ENCODE data around the gene KCNJ15.

DNA sequence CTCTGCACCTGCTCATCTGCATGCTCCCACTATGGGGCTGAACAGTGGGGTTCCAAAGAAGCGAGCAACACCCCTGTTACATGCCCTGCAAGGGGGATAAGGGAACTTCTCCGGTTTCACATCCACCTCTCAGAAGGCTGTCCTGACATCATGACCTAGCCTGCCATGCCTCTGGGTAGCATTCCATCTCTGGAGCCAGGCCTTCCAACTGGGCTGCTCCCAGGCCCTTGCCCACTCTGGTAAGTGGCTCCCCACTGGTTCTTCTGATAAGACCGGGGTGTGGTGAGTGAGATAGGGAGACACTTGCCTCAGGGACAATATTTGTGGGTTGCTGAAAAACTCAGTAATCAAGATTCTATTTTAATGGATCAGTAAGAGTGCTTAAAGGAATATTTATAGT, 57.8 kb downstream of the KCNJ15 start:
- no peak for TF ChIP-seq POLR2A (IDR thresholded peaks at IDR 0.05; ENCODE audit: low read depth, low read length)
- TF ChIP-seq TAF1 (IDR thresholded peaks at IDR 0.05; ENCODE audit: borderline replicate concordance, low read depth, low read length), result no peak
- no peak for TF ChIP-seq POLR2AphosphoS5 (IDR thresholded peaks at IDR 0.05; ENCODE audit: low read depth, low read length)
